GM12872 (cell line): ENCODE results near the gene IRF2.

ENCODE experiments used
- CTCF ChIP-seq: IDR thresholded peaks from 3 replicates; pipeline ENCODE4 v1.5.1; 2011; ENCODE audit warnings: low read depth, mild to moderate bottlenecking, low read length, moderate library complexity; ENCODE audit not compliant: insufficient read depth

IRF2 gene

DNA sequence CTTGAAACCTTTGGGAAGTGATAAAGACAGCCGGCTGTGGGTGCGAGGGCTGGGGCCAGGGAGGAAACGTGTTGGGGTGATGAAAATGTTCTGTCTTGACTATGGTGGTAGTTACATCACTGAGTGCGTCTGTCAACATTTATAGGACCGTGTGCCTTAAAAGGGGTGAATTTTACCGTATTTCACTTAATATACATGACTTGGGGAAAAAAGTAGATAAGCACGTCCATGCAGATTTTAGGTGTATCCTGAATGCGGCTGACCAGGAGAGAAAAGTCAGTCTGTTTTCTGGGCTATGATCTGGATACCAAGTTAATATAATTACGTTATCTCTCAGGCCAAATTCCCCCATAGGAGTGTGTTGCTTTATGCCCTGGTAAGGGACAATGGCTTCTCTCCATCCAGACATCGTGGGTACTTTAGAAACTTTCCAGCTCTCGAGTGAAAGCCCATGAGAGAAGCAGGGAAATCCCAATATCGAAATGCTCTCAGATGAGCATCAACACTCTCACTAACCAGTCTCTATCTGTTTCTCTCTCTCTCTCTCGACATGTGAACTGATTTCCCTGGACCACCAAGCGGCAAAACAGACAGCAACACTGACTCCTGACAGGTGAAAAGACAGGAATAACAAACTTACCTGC, 71.5 kb downstream of the IRF2 start:
- TF ChIP-seq CTCF = no peak

GRCh38 chr4:184402239-184402638, 72.1 kb downstream of the IRF2 start:
- no peak for TF ChIP-seq CTCF

GRCh38 chr4:184401397-184402171, 72.8 kb downstream of the IRF2 start:
- TF ChIP-seq CTCF = no peak

GRCh38 chr4:184400891-184401290, 73.5 kb downstream of the IRF2 start:
- TF ChIP-seq CTCF = no peak

DNA sequence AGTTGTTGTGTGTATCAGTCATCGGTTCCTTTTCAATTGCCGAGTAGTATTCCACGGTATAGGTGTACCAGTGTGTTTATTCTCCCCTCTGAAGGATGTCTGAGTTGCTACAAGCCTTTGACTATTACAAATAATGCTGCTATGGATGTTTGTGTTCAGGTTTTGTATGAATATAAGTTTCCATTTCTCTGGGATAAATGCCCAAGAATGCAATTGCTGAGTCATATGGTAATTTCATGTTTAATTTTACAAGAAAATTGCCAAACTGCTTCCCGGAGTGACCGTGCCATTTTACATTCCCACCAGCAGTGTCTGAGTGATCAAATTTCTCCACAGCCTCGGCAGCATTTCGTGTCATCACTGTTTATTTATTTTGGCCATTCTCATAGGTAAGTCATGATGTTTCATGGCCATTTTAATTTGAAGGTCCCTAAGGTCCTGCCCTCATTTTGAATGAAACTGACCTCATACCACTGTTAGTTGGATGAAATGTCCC, 73.9 kb downstream of the IRF2 start:
- TF ChIP-seq CTCF = no peak

- no peak for TF ChIP-seq CTCF
Measured at GRCh38 chr4:184399512-184399908, 74.8 kb downstream of the IRF2 start.

GRCh38 chr4:184398741-184399511, 75.4 kb downstream of the IRF2 start:
- no peak for TF ChIP-seq CTCF
